ELF-1 (cell line): ENCODE data around the gene UNC13A.

Experiments
- DNase-seq: peaks from one replicate; pipeline ENCODE4 v3.0.0-alpha.2; 2016; ENCODE audit warnings: low read depth, low spot score

The UNC13A gene

GRCh38 chr19:17626456-17627015 is 61.6 kb downstream of the UNC13A start:
- no peak for DNase-seq

GRCh38 chr19:17625980-17626379 is 62.2 kb downstream of the UNC13A start:
- DNase-seq, result no peak

- DNase-seq, result no peak
These were observed 63.1 kb downstream of the UNC13A start for GRCh38 chr19:17625043-17625442.

- DNase-seq, result no peak
These were observed 63.7 kb downstream of the UNC13A start for GRCh38 chr19:17624314-17624991.

- DNase-seq, result no peak
These were observed 64.8 kb downstream of the UNC13A start for GRCh38 chr19:17623224-17623935.

- no peak for DNase-seq
These were observed 67.5 kb downstream of the UNC13A start for GRCh38 chr19:17620696-17621095.

GRCh38 chr19:17618936-17619335 is 69.2 kb downstream of the UNC13A start:
- DNase-seq, result no peak

GRCh38 chr19:17618281-17618903 is 69.8 kb downstream of the UNC13A start:
- DNase-seq, result no peak

- DNase-seq, result no peak
These were observed 70.4 kb downstream of the UNC13A start for GRCh38 chr19:17617807-17618192.

- DNase-seq, result peak; percentile 94
These were observed 71.0 kb downstream of the UNC13A start for GRCh38 chr19:17616961-17617806.

GRCh38 chr19:17616686-17616960 is 71.5 kb downstream of the UNC13A start:
- no peak for DNase-seq

GRCh38 chr19:17615889-17616685 is 72.1 kb downstream of the UNC13A start:
- DNase-seq, result peak; percentile 73

- DNase-seq, result no peak
These were observed 73.7 kb downstream of the UNC13A start for GRCh38 chr19:17614476-17614875.

- DNase-seq, result no peak
These were observed 76.5 kb downstream of the UNC13A start for GRCh38 chr19:17611462-17612244.

- DNase-seq, result no peak
These were observed 77.8 kb downstream of the UNC13A start for GRCh38 chr19:17610384-17610783.

- DNase-seq, result no peak
These were observed 80.2 kb downstream of the UNC13A start for GRCh38 chr19:17607936-17608335.

GRCh38 chr19:17606590-17607185 is 81.5 kb downstream of the UNC13A start:
- DNase-seq, result no peak

GRCh38 chr19:17605761-17606589 is 82.2 kb downstream of the UNC13A start:
- peak; percentile 98 for DNase-seq

- no peak for DNase-seq
These were observed 83.0 kb downstream of the UNC13A start for GRCh38 chr19:17605117-17605516.
